IMR-90 (cell line): Measurements from ENCODE around the gene HDAC10. TPM values are rescaled to one million over a fixed set of nuclear protein-coding genes. Genes with fewer than 3 reads are reported as not detected.

Experiments used
- ATAC-seq: fragments of 200-7000 bp; cut with Tn5 transposase; 2 replicates; pipeline ENCODE4 v1.9.1; 2020; ENCODE audit warnings: low read depth, mild to moderate bottlenecking, moderate library complexity
- BruUV-seq: library from RNA; stranded (reverse); fragments of 400-500 nt; replicated peaks from 2 replicates; lab custom pipeline; 2021; lab: Mats Ljungman, UMichigan
- CTCF ChIA-PET: fragments of 300-600 bp; formaldehyde crosslinking; extraction: SDS; loops from one replicate; lab custom pipeline; 2021; ENCODE audit warnings: antibody characterized with exemption; lab: Yijun Ruan, JAX
- POLR2A ChIA-PET: fragments of 300-600 bp; sonication (Branson Sonifier 250); formaldehyde crosslinking; loops from one replicate; lab custom pipeline; 2022; ENCODE audit warnings: antibody characterized with exemption; ENCODE audit not compliant: unreplicated experiment; lab: Charles Lee
- DNase-seq: peaks from one replicate; pipeline ENCODE4 v3.0.0; 2013
- H2AFZ ChIP-seq: replicated peaks from 2 replicates; pipeline ENCODE3; 2013; ENCODE audit warnings: low read length, mild to moderate bottlenecking; ENCODE audit not compliant: poor library complexity
- H2AK5ac ChIP-seq: 2 replicates; pipeline ENCODE4 v1.6.1; 2013; ENCODE audit warnings: low read depth, low read length, inconsistent platforms
- H2AK9ac ChIP-seq: replicated peaks from 2 replicates; pipeline ENCODE3; 2013; ENCODE audit warnings: mild to moderate bottlenecking, low read depth, low read length, moderate library complexity; ENCODE audit not compliant: poor library complexity
- H2BK120ac ChIP-seq: 2 replicates; pipeline ENCODE4 v1.6.1; 2013; ENCODE audit warnings: low read depth, low read length, inconsistent platforms
- H2BK15ac ChIP-seq: 3 replicates; pipeline ENCODE4 v1.6.1; 2013; ENCODE audit warnings: low read depth, low read length, inconsistent platforms
- H2BK20ac ChIP-seq: 2 replicates; pipeline ENCODE4 v1.6.1; 2013; ENCODE audit warnings: low read depth, mild to moderate bottlenecking, inconsistent platforms, low read length, moderate library complexity
- H2BK5ac ChIP-seq: 2 replicates; pipeline ENCODE4 v1.6.1; 2013; ENCODE audit warnings: mild to moderate bottlenecking, low read depth, low read length, inconsistent platforms; ENCODE audit not compliant: poor library complexity, severe bottlenecking
- H3K14ac ChIP-seq: replicated peaks from 2 replicates; pipeline ENCODE4 v1.6.1; 2013; ENCODE audit warnings: low read depth, low read length, inconsistent platforms
- H3K18ac ChIP-seq: 2 replicates; pipeline ENCODE4 v1.6.1; 2013; ENCODE audit warnings: low read depth, low read length, control low read depth
- H3K23ac ChIP-seq: 2 replicates; pipeline ENCODE4 v1.6.1; 2013; ENCODE audit warnings: low read depth, low read length, inconsistent platforms
- H3K27ac ChIP-seq: 2 replicates; pipeline ENCODE4 v1.5.1; 2013; ENCODE audit warnings: mild to moderate bottlenecking, control low read depth, low read length; ENCODE audit not compliant: insufficient read depth
- H3K27me3 ChIP-seq: 2 replicates; pipeline ENCODE4 v1.6.1; 2013; ENCODE audit warnings: low read length; ENCODE audit not compliant: control insufficient read depth, insufficient read depth
- H3K36me3 ChIP-seq: 2 replicates; pipeline ENCODE4 v1.6.1; 2013; ENCODE audit warnings: low read length, mixed read lengths; ENCODE audit not compliant: control insufficient read depth, insufficient read depth
- H3K4ac ChIP-seq: 2 replicates; pipeline ENCODE4 v1.6.1; 2013; ENCODE audit warnings: low read depth, low read length, inconsistent platforms
- H3K4me1 ChIP-seq: 2 replicates; pipeline ENCODE4 v1.6.1; 2013; ENCODE audit warnings: low read length, mixed read lengths; ENCODE audit not compliant: control insufficient read depth, insufficient read depth
- H3K4me2 ChIP-seq: 2 replicates; pipeline ENCODE4 v1.6.1; 2013; ENCODE audit warnings: low read depth, mild to moderate bottlenecking, control low read depth, low read length, moderate library complexity
- H3K4me3 ChIP-seq: 2 replicates; pipeline ENCODE4 v1.5.1; 2013; ENCODE audit warnings: low read depth, mild to moderate bottlenecking, control low read depth, low read length, moderate library complexity; ENCODE audit not compliant: insufficient read depth
- H3K56ac ChIP-seq: 2 replicates; pipeline ENCODE4 v1.6.1; 2013; ENCODE audit warnings: low read length, inconsistent platforms; ENCODE audit not compliant: insufficient read depth; ENCODE audit errors: extremely low read depth
- H3K79me1 ChIP-seq, 2 experiments: 2 replicates each; pipeline ENCODE4 v1.6.1; 2013; ENCODE audit warnings: low read length in 2 of 2, inconsistent platforms in 1 of 2, low read depth in 1 of 2
- H3K9ac ChIP-seq: 2 replicates; pipeline ENCODE4 v1.6.1; 2013; ENCODE audit warnings: low read depth, low read length, control low read depth
- H3K9me1 ChIP-seq: 2 replicates; pipeline ENCODE4 v1.6.1; 2013; ENCODE audit warnings: low read length, inconsistent platforms; ENCODE audit not compliant: insufficient read depth
- H3K9me3 ChIP-seq: 2 replicates; pipeline ENCODE4 v1.6.1; 2013; ENCODE audit warnings: low read length; ENCODE audit not compliant: control insufficient read depth, insufficient read depth
- H4K20me1 ChIP-seq: 2 replicates; pipeline ENCODE4 v1.6.1; 2013; ENCODE audit warnings: low read length, inconsistent platforms; ENCODE audit not compliant: insufficient read depth
- H4K5ac ChIP-seq: 2 replicates; pipeline ENCODE4 v1.6.1; 2013; ENCODE audit warnings: mild to moderate bottlenecking, low read depth, low read length, control low read depth
- H4K8ac ChIP-seq, 2 experiments: 2 replicates each; pipeline ENCODE4 v1.6.1; 2013; ENCODE audit warnings: low read depth in 2 of 2, low read length in 2 of 2, control low read depth in 1 of 2, inconsistent platforms in 1 of 2
- H4K91ac ChIP-seq: 2 replicates; pipeline ENCODE4 v1.6.1; 2013; ENCODE audit warnings: low read depth, low read length, inconsistent platforms; ENCODE audit not compliant: insufficient read depth
- BHLHE40 ChIP-seq: fragments of 150-350 bp; IDR thresholded peaks from 2 replicates; pipeline ENCODE4 v1.6.1; 2016; ENCODE audit warnings: mild to moderate bottlenecking, low read depth, low read length
- CEBPB ChIP-seq: IDR thresholded peaks from 2 replicates; pipeline ENCODE4 v1.6.1; 2012; ENCODE audit warnings: low read depth, low read length, improper control_type of control experiment
- CHD1 ChIP-seq: IDR thresholded peaks from 2 replicates; pipeline ENCODE4 v1.6.1; 2012; ENCODE audit warnings: low read depth, low read length, improper control_type of control experiment
- FOS ChIP-seq: fragments of 150-350 bp; IDR thresholded peaks from 2 replicates; pipeline ENCODE4 v1.6.1; 2016; ENCODE audit warnings: low read depth, low read length
- MAFK ChIP-seq: IDR thresholded peaks from 2 replicates; pipeline ENCODE4 v1.6.1; 2012; ENCODE audit warnings: low read depth, low read length, improper control_type of control experiment
- MAZ ChIP-seq: IDR thresholded peaks from 2 replicates; pipeline ENCODE4 v1.6.1; 2012; ENCODE audit warnings: low read depth, mild to moderate bottlenecking, low read length, improper control_type of control experiment, moderate library complexity, borderline replicate concordance
- MXI1 ChIP-seq: IDR thresholded peaks from 2 replicates; pipeline ENCODE4 v1.6.1; 2012; ENCODE audit warnings: low read depth, mild to moderate bottlenecking, low read length, moderate library complexity, borderline replicate concordance
- NFE2L2 ChIP-seq: fragments of 150-350 bp; IDR thresholded peaks from 2 replicates; pipeline ENCODE4 v1.6.1; 2016; ENCODE audit warnings: low read depth, mild to moderate bottlenecking, low read length
- POLR2A ChIP-seq: IDR thresholded peaks from 2 replicates; pipeline ENCODE4 v1.6.1; 2012; ENCODE audit warnings: mild to moderate bottlenecking, low read depth, low read length
- RAD21 ChIP-seq: IDR thresholded peaks from 2 replicates; pipeline ENCODE4 v1.6.1; 2012; ENCODE audit warnings: low read length, improper control_type of control experiment
- RCOR1 ChIP-seq: IDR thresholded peaks from 2 replicates; pipeline ENCODE4 v1.6.1; 2012; ENCODE audit warnings: mild to moderate bottlenecking, low read length, improper control_type of control experiment; ENCODE audit not compliant: insufficient replicate concordance
- RFX5 ChIP-seq: IDR thresholded peaks from 2 replicates; pipeline ENCODE4 v1.8.0; 2012; ENCODE audit warnings: low read depth, mild to moderate bottlenecking, low read length, moderate library complexity
- SMC3 ChIP-seq: fragments of 150-350 bp; IDR thresholded peaks from 2 replicates; pipeline ENCODE4 v1.6.1; 2016; ENCODE audit warnings: low read depth, mild to moderate bottlenecking, antibody characterized with exemption, low read length, moderate library complexity
- WGBS, 2 experiments: methylation state at CpG; one replicate each; pipeline versions ENCODE4 v1.1.5 to v1.1.7; 2013; ENCODE audit warnings: missing lambda C conversion rate in 2 of 2; ENCODE audit not compliant: insufficient read length in 1 of 2; ENCODE audit errors: extremely low coverage in 2 of 2; 5-methylcytosine and 5-hydroxymethylcytosine counted together
- dilution Hi-C: fragments of 300-500 bp; cut with HindIII; formaldehyde crosslinking; loops from one replicate; pipeline ENCODE4 v1.14.3; 2018; ENCODE audit warnings: low sequenced_read_pairs; ENCODE audit not compliant: unreplicated experiment
- in situ Hi-C: fragments of 300-500 bp; cut with MboI; formaldehyde crosslinking; loops from 3 replicates; pipeline ENCODE4 v1.14.3; 2019; ENCODE audit warnings: low sequenced_read_pairs, inconsistent platforms, mixed read lengths
- intact Hi-C: fragments of 100-400 bp; cut with micrococcal nuclease; formaldehyde crosslinking; loops from 2 replicates; pipeline ENCODE4 v1.10.0; 2022
- polyA plus RNA-seq, 3 experiments: library from polyadenylated mRNA; depleted of rRNA; stranded (reverse); fragments of >200 nt; gene quantifications; 2 replicates each; pipeline ENCODE4 v1.2.3, GENCODE V29; 2012; ENCODE audit warnings: low replicate concordance in 1 of 3
- total RNA-seq: library from RNA; depleted of rRNA; stranded (reverse); fragments of >200 nt; gene quantifications from 2 replicates; pipeline ENCODE4 v1.2.3, GENCODE V29; 2012
- TF ChIP-seq, protein P1 (sequence below): fragments of 150-350 bp; IDR thresholded peaks from 2 replicates; pipeline ENCODE4 v1.6.1; 2016; ENCODE audit warnings: low read depth, mild to moderate bottlenecking, low read length, moderate library complexity, borderline replicate concordance
- TF ChIP-seq, protein P2 (sequence below): fragments of 150-350 bp; IDR thresholded peaks from 2 replicates; pipeline ENCODE4 v1.6.1; 2017; ENCODE audit warnings: mild to moderate bottlenecking, antibody characterized with exemption, low read length, low read depth
- TF ChIP-seq, protein P3 (sequence below): conservative IDR thresholded peaks from 2 replicates; pipeline ENCODE4 v1.5.1; 2012; ENCODE audit warnings: mild to moderate bottlenecking, low read depth, low read length, improper control_type of control experiment

HDAC10 gene
- total and polyA plus RNA-seq, 2 of the 4 experiments (the other 2 are of a cell fraction) = 3.9 to 35.7 TPM

DNA sequence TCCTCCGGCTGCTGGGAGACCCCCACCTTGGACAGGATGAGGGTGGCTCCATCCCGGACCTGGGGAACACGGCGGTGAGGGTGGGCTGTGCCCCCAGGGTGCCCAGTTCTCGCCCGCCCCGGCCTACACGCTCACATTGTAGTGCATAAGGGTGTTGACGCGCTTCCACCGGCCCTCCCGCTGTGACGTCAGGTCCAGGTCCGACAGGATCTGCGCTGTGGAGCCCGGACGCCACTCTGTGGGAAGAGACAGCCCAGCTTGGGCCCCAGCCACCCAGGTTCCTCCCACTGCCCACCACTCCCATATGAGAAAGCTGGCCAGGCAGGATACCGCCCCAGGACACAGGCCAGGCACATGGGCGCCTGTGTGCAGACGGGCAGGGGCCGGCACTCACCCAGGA lies 27.4 kb upstream of the HDAC10 start:
- no peak overlapping the region for H2BK15ac ChIP-seq
- H3K9me1 ChIP-seq = no peaks in the 10 kb centered on the region
- dilution Hi-C loops = no loop called here
- H3K4ac ChIP-seq = no peak overlapping the region
- no peak for DNase-seq
- CTCF ChIA-PET = no interaction called here
- H4K5ac ChIP-seq = no peak overlapping the region
- H4K91ac ChIP-seq = no peak overlapping the region
- no peak overlapping the region for H3K56ac ChIP-seq
- H3K9me3 ChIP-seq = no peaks in the 10 kb centered on the region
- H3K14ac ChIP-seq = no peak overlapping the region
- H2AK9ac ChIP-seq = peak overlapping the region; percentile 42
- no peak overlapping the region for H4K8ac ChIP-seq
- peaks cover 8% of the 10 kb centered on the region for H3K4me1 ChIP-seq
- H3K4me2 ChIP-seq = no peak overlapping the region
- H3K79me1 ChIP-seq = peaks cover 3 to 49% of the 10 kb centered on the region in 2 experiments; a peak in 2 of 4 replicates
- H2BK5ac ChIP-seq = no peak overlapping the region
- H3K27me3 ChIP-seq = no peaks in the 10 kb centered on the region
- no peak overlapping the region for H2BK120ac ChIP-seq
- no peak overlapping the region for H3K18ac ChIP-seq
- H2AFZ ChIP-seq = peak overlapping the region; percentile 43
- no peak overlapping the region for H2BK20ac ChIP-seq
- intact Hi-C loops = no loop called here
- H3K36me3 ChIP-seq = peaks cover 89% of the 10 kb centered on the region
- H3K27ac ChIP-seq = no peak overlapping the region
- no peak overlapping the region for H3K4me3 ChIP-seq
- H4K20me1 ChIP-seq = peaks cover 45% of the 10 kb centered on the region
- in situ Hi-C loops = loop anchor here (10.0 kb wide), 1 partner anchor 46 kb away; the partner anchor contains the start of gene DENND6B
- 95% methylated on average over 11 of the region's 21 CpGs; no CpG with 5 or more reads in 1 of the 2 experiments for WGBS, 2 experiments
- no peak overlapping the region for H3K23ac ChIP-seq
- TF ChIP-seq CEBPB (no peak), RFX5 (no peak), MAFK (no peak), CHD1 (no peak), RCOR1 (no peak), NFE2L2 (no peak), POLR2A (no peak), SMC3 (no peak), MAZ (no peak), MXI1 (no peak), FOS (no peak), RAD21 (no peak), BHLHE40 (no peak)
- TF ChIP-seq, protein P1, sequence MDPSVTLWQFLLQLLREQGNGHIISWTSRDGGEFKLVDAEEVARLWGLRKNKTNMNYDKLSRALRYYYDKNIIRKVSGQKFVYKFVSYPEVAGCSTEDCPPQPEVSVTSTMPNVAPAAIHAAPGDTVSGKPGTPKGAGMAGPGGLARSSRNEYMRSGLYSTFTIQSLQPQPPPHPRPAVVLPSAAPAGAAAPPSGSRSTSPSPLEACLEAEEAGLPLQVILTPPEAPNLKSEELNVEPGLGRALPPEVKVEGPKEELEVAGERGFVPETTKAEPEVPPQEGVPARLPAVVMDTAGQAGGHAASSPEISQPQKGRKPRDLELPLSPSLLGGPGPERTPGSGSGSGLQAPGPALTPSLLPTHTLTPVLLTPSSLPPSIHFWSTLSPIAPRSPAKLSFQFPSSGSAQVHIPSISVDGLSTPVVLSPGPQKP = no peak
- TF ChIP-seq, protein P2, sequence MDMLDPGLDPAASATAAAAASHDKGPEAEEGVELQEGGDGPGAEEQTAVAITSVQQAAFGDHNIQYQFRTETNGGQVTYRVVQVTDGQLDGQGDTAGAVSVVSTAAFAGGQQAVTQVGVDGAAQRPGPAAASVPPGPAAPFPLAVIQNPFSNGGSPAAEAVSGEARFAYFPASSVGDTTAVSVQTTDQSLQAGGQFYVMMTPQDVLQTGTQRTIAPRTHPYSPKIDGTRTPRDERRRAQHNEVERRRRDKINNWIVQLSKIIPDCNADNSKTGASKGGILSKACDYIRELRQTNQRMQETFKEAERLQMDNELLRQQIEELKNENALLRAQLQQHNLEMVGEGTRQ = no peak
- TF ChIP-seq, protein P3, sequence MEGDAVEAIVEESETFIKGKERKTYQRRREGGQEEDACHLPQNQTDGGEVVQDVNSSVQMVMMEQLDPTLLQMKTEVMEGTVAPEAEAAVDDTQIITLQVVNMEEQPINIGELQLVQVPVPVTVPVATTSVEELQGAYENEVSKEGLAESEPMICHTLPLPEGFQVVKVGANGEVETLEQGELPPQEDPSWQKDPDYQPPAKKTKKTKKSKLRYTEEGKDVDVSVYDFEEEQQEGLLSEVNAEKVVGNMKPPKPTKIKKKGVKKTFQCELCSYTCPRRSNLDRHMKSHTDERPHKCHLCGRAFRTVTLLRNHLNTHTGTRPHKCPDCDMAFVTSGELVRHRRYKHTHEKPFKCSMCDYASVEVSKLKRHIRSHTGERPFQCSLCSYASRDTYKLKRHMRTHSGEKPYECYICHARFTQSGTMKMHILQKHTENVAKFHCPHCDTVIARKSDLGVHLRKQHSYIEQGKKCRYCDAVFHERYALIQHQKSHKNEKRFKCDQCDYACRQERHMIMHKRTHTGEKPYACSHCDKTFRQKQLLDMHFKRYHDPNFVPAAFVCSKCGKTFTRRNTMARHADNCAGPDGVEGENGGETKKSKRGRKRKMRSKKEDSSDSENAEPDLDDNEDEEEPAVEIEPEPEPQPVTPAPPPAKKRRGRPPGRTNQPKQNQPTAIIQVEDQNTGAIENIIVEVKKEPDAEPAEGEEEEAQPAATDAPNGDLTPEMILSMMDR = no peak
- no peak for ATAC-seq
- POLR2A ChIA-PET = no interaction called here
- H2AK5ac ChIP-seq = no peak overlapping the region
- BruUV-seq = no TSS peak
- no peak overlapping the region for H3K9ac ChIP-seq
